ENCODE data around the gene TMIGD2.
"Not testable (repeated sequence)": the region's sequence is repeated elsewhere in the genome, so short reads cannot be mapped to it uniquely, and the experiment has no call there.

The TMIGD2 gene, protein sequence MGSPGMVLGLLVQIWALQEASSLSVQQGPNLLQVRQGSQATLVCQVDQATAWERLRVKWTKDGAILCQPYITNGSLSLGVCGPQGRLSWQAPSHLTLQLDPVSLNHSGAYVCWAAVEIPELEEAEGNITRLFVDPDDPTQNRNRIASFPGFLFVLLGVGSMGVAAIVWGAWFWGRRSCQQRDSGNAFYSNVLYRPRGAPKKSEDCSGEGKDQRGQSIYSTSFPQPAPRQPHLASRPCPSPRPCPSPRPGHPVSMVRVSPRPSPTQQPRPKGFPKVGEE

DNA sequence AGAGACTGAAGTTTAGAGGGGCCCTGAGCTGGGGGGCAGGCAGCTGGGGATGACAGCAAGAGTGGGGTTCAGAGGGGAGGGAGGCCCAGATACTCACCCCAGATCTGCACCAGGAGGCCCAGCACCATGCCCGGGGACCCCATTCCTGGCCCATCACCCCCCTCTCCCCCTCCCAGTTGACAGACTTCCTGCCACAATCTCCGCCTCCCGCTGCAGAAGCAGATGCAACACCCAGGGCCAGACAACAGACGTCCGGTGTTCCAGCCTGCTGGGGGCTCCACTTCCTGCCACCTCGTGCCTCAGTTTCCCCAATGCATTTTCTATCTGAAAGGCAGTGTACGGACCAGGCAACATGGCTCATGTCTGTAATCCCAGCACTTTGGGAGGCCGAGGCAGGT, at the start of gene TMIGD2:
Gene TMIGD2 (minus strand): TSS at position 147 of the 398 bp plus-strand sequence. CDS start 4 bp downstream, at position 143.
- Histone ChIP-seq H3K4me1 (ENCODE audit: control insufficient read depth, insufficient read depth, low read length) (no peaks in the 10 kb centered on the region), H3K9ac (ENCODE audit: low read length in 2 of 2) (no peak within 1 kb of the TSS), H3K4me3 (ENCODE audit: low read length in 2 of 2) (no peak within 1 kb of the TSS), H3K36me3 (ENCODE audit: control insufficient read depth in 2 of 2, insufficient read depth in 2 of 2, low read length in 2 of 2) (no peaks in the 10 kb centered on the region), H3K27ac (ENCODE audit: low read length) (no peak within 1 kb of the TSS), H3K9me3 (ENCODE audit: control insufficient read depth in 2 of 2, low read length in 2 of 2) (no peaks in the 10 kb centered on the region), H3K27me3 (ENCODE audit: control insufficient read depth in 1 of 2, insufficient read depth in 2 of 2, low read length in 2 of 2) (peaks cover 14 to 15% of the 10 kb centered on the region in 2 donors)

DNA sequence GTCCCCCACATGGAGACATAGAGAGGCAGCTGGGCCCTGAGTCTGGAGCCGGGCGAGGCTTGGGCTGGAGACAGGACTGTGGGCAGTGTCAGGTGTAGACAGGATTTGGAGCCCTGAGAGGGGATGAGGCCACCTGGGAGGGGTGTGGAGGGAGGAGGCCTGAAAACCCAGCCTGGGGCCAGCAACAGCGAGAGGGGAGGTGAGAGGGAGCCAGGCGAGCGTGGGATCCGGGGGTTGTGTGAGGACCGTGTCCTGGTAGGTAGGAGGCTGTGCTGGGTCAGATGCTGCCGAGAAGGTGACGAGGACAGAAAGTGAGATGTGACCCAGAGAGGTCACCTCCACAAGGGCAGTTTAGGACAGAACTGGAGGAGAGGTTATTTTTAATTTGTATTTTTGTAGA, 48.5 kb upstream of the TMIGD2 start:
- no peak overlapping the region for H3K4me3 ChIP-seq (ENCODE audit: low read length in 2 of 2)
- no peak overlapping the region for H3K9ac ChIP-seq (ENCODE audit: low read length in 2 of 2)
- no peaks in the 10 kb centered on the region for H3K27me3 ChIP-seq (ENCODE audit: control insufficient read depth in 1 of 2, insufficient read depth in 2 of 2, low read length in 2 of 2)
- H3K4me1 ChIP-seq (ENCODE audit: control insufficient read depth, insufficient read depth, low read length), result no peaks in the 10 kb centered on the region
- H3K9me3 ChIP-seq (ENCODE audit: control insufficient read depth in 2 of 2, low read length in 2 of 2), result no peaks in the 10 kb centered on the region
- H3K27ac ChIP-seq (ENCODE audit: low read length), result no peak overlapping the region
- peaks cover 0 to 7% of the 10 kb centered on the region in 2 donors for H3K36me3 ChIP-seq (ENCODE audit: control insufficient read depth in 2 of 2, insufficient read depth in 2 of 2, low read length in 2 of 2)

DNA sequence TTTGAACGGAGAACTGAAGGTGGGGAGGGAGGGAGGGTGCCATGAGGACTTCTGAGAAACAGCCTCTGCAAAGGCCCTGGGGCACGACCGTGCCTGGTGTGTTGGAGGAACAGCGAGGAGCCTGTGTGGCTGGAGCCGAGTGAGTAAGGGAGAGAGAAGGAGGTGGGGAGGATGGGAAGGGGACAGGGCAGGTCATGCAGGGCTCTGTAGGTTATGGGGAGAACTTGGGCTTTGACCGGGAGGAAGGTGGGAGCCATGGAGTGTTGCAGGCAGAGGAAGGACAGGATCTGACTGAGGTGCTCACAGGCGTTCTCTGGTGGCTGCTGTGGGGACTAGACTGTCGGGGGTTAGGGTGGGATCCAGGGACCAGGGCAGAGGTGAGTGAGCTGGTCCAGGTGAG, 47.9 kb upstream of the TMIGD2 start:
- H3K4me3 ChIP-seq (ENCODE audit: low read length in 2 of 2), result no peak overlapping the region
- peaks cover 0 to 7% of the 10 kb centered on the region in 2 donors for H3K36me3 ChIP-seq (ENCODE audit: control insufficient read depth in 2 of 2, insufficient read depth in 2 of 2, low read length in 2 of 2)
- no peak overlapping the region for H3K27ac ChIP-seq (ENCODE audit: low read length)
- H3K27me3 ChIP-seq (ENCODE audit: control insufficient read depth in 1 of 2, insufficient read depth in 2 of 2, low read length in 2 of 2), result no peaks in the 10 kb centered on the region
- no peaks in the 10 kb centered on the region for H3K9me3 ChIP-seq (ENCODE audit: control insufficient read depth in 2 of 2, low read length in 2 of 2)
- no peaks in the 10 kb centered on the region for H3K4me1 ChIP-seq (ENCODE audit: control insufficient read depth, insufficient read depth, low read length)
- no peak overlapping the region for H3K9ac ChIP-seq (ENCODE audit: low read length in 2 of 2)

DNA sequence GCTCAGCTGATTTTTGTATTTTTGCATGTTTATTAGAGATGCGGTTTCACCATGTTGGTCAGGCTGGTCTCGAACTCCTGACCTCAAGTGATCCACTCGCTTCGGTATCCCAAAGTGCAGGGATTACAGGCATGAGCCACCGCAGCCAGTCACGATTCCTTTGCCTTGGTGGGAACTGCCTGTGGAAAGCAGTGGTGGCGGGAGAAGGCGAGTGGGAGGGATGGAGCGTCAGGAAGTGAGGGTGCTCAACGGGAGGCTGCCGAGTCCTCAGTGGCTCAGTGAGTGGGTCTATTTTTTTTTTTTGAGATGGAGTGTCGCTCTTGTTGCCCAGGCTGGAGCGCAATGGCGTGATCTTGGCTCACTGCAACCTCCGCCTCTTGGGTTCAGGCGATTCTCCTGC, 47.0 kb upstream of the TMIGD2 start:
- not testable (repeated sequence) for H3K4me1 ChIP-seq (ENCODE audit: control insufficient read depth, insufficient read depth, low read length)

DNA sequence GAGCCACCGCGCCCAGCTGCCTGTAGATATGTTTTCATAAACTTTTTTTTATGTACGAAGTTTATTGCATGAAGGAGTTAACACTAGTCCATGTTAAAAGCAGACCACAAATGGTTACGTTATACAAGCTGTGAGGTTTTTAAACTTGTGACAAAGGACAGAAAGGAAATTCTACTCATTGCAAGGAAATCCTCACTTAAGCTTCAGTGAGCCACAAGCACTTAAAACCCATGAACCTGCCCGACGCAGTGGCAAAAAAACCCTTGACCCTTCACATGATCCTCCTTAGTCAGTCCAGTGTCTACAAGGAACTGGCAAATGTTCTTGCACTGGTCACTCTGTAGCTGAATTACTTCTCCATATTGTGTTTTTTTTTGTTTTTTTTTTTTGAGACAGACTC, 45.3 kb upstream of the TMIGD2 start:
- peaks cover 12% of the 10 kb centered on the region for H3K4me1 ChIP-seq (ENCODE audit: control insufficient read depth, insufficient read depth, low read length)
- H3K4me3 ChIP-seq (ENCODE audit: low read length in 2 of 2), result no peak overlapping the region
- H3K36me3 ChIP-seq (ENCODE audit: control insufficient read depth in 2 of 2, insufficient read depth in 2 of 2, low read length in 2 of 2), result peaks cover 0 to 7% of the 10 kb centered on the region in 2 donors
- no peaks in the 10 kb centered on the region for H3K9me3 ChIP-seq (ENCODE audit: control insufficient read depth in 2 of 2, low read length in 2 of 2)
- H3K27ac ChIP-seq (ENCODE audit: low read length), result no peak overlapping the region
- no peak overlapping the region for H3K9ac ChIP-seq (ENCODE audit: low read length in 2 of 2)
- no peaks in the 10 kb centered on the region for H3K27me3 ChIP-seq (ENCODE audit: control insufficient read depth in 1 of 2, insufficient read depth in 2 of 2, low read length in 2 of 2)

More for the DNA sequence above, 47.0 kb upstream of the TMIGD2 start:
- H3K27me3 ChIP-seq (ENCODE audit: control insufficient read depth in 1 of 2, insufficient read depth in 2 of 2, low read length in 2 of 2); H3K27ac ChIP-seq (ENCODE audit: low read length); H3K9me3 ChIP-seq (ENCODE audit: control insufficient read depth in 2 of 2, low read length in 2 of 2); H3K4me3 ChIP-seq (ENCODE audit: low read length in 2 of 2); H3K36me3 ChIP-seq (ENCODE audit: control insufficient read depth in 2 of 2, insufficient read depth in 2 of 2, low read length in 2 of 2); H3K9ac ChIP-seq (ENCODE audit: low read length in 2 of 2): not testable (repeated sequence)

DNA sequence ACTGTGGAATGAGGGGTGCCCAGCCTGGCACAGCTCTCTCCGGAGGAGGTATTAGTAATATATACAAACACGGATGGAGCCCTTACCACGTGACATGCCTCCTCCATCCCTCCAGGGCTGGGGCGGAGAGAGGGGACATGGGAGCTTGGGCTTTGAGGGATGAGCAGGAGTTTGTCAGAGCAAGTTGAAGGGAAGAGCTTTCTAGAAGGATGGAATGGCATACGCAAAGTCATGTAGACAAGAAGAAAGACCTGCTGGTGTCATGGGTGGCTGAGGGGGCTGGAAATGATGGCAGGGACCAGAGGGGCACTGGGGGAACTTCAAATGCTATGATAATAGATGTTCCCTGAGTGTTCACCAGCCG, 43.8 kb upstream of the TMIGD2 start:
- Histone ChIP-seq H3K36me3 (ENCODE audit: control insufficient read depth in 2 of 2, insufficient read depth in 2 of 2, low read length in 2 of 2) (peaks cover 0 to 7% of the 10 kb centered on the region in 2 donors), H3K9me3 (ENCODE audit: control insufficient read depth in 2 of 2, low read length in 2 of 2) (no peaks in the 10 kb centered on the region), H3K27ac (ENCODE audit: low read length) (no peak overlapping the region), H3K9ac (ENCODE audit: low read length in 2 of 2) (no peak overlapping the region), H3K4me3 (ENCODE audit: low read length in 2 of 2) (no peak overlapping the region), H3K4me1 (ENCODE audit: control insufficient read depth, insufficient read depth, low read length) (peaks cover 18% of the 10 kb centered on the region), H3K27me3 (ENCODE audit: control insufficient read depth in 1 of 2, insufficient read depth in 2 of 2, low read length in 2 of 2) (no peaks in the 10 kb centered on the region)

DNA sequence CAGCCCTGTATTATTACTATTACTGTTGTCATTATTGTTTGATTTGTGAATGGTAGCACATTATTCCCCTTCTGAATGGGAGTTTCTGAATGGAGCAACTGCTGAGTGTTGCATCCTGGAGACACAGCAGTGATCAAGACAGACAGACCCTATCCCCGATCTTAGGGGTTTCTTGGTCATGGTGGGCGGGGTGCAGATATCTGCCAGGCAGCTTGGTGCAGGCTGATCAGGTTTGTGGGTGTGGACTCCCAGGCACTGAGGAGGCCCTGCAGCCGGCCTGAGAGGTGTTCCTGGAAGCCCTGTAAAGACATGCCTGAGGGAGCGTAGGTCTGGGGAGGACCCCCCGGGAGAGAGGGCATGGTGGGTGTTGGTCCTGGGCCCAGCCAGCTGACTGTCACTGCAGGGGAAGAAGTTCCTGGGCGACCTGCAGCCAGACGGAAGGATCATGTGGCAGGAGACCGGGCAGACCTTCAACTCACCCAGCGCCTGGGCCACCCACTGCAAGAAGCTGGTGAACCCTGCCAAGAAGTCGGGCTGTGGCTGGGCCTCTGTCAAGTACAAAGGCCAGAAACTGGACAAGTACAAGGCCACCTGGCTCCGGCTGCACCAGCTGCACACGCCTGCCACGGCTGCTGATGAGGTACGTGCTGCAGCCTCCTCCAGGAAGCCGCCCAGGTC, 43.3 kb upstream of the TMIGD2 start:
- Histone ChIP-seq H3K4me3 (ENCODE audit: low read length in 2 of 2) (no peak overlapping the region), H3K9ac (ENCODE audit: low read length in 2 of 2) (no peak overlapping the region), H3K9me3 (ENCODE audit: control insufficient read depth in 2 of 2, low read length in 2 of 2) (no peaks in the 10 kb centered on the region), H3K4me1 (ENCODE audit: control insufficient read depth, insufficient read depth, low read length) (peaks cover 18% of the 10 kb centered on the region), H3K27ac (ENCODE audit: low read length) (no peak overlapping the region), H3K27me3 (ENCODE audit: control insufficient read depth in 1 of 2, insufficient read depth in 2 of 2, low read length in 2 of 2) (no peaks in the 10 kb centered on the region), H3K36me3 (ENCODE audit: control insufficient read depth in 2 of 2, insufficient read depth in 2 of 2, low read length in 2 of 2) (peaks cover 0 to 7% of the 10 kb centered on the region in 2 donors)

DNA sequence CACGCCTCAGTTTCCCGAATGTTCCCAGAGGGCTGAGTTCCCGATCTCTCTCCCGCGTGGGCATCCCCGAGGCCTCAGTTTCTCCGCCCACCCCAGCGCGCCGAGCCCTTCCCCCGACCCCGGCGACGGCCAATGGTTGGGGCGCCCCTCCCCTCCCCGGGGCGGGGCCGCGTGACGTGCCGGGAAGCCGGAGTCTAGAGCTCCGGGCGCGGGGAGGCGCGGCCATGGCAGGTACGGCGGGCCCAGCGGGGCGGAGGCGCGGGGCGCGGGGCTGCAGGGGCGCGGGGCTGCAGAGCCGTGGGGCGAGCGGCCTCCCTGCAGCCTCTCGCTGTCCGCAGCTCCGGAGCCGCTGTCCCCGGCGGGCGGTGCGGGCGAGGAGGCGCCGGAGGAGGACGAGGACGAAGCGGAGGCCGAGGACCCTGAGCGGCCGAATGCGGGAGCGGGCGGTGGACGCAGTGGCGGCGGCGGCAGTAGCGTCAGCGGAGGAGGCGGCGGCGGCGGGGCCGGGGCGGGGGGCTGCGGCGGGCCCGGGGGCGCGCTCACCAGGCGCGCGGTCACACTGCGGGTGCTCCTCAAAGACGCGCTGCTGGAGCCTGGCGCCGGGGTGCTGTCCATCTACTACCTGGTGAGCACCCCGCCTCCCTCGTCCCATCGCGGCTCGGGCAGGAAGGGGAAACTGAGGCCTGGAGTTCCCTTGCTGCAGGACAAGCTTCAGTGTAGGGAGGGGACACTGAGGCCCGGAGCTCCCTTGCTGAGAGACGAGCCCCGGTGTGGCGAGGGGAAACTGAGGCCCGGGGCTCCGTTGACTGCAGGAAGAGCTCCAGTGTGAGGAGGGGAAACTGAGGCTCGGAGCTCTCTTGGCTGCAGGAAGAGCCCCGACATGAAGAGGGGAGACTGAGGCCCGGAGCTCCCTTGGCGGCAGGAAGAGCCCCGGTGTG, 41.5 kb upstream of the TMIGD2 start, which contains the start of gene MPND:
Gene MPND (plus strand): TSS at position 193 of the 938 bp plus-strand sequence. CDS start 32 bp downstream, at position 225.
- Histone ChIP-seq H3K9me3 (ENCODE audit: control insufficient read depth in 2 of 2, low read length in 2 of 2) (no peaks in the 10 kb centered on the region), H3K27ac (ENCODE audit: low read length) (peak within 1 kb of the TSS; percentile 93), H3K36me3 (ENCODE audit: control insufficient read depth in 2 of 2, insufficient read depth in 2 of 2, low read length in 2 of 2) (peaks cover 0 to 2% of the 10 kb centered on the region in 2 donors), H3K4me3 (ENCODE audit: low read length in 2 of 2) (peak within 1 kb of the TSS; percentile 89 to 97), H3K4me1 (ENCODE audit: control insufficient read depth, insufficient read depth, low read length) (peaks cover 18% of the 10 kb centered on the region), H3K27me3 (ENCODE audit: control insufficient read depth in 1 of 2, insufficient read depth in 2 of 2, low read length in 2 of 2) (no peaks in the 10 kb centered on the region), H3K9ac (ENCODE audit: low read length in 2 of 2) (peak within 1 kb of the TSS; percentile 81 to 92)

DNA sequence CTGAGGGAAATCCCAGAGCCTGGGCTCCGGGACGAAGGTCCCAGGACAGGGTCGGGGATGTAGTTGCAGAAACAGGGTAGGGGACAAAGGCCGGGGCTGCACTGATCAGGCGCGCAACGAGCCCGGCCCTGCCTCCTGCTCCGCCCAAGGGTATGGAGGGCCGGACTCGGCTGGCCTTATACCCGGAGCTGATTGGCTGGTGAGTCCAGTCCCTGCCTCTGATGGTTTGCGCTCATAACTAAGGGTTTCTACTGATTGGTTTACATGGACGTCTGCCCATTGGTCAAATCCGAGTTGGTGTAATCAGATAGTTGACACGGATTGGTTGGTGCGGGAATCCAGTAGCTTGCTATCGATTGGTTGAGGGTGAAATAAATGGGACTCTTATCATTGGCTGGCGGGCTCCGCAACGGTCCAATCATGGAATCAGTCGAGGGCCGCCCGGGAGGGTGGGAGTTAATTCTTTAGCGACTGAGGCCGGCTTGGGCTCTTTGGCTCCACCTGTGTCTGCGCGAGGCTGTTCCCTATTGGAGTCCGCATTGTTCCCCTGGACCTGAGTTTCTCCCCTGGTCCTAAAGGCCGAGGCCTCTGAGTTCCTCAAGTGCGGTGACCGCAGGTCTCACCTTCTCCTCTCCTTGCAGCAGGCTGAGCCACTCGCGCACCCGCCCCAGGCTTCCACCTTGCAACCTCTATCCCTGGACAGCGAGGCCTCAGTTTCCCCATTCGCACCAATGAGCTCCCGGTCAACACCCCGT, 40.6 kb upstream of the TMIGD2 start:
- Histone ChIP-seq H3K27me3 (ENCODE audit: control insufficient read depth in 1 of 2, insufficient read depth in 2 of 2, low read length in 2 of 2) (no peaks in the 10 kb centered on the region), H3K4me3 (ENCODE audit: low read length in 2 of 2) (peak overlapping the region; percentile 89 to 97), H3K9ac (ENCODE audit: low read length in 2 of 2) (peak overlapping the region; percentile 81 to 92), H3K27ac (ENCODE audit: low read length) (peak overlapping the region; percentile 93), H3K36me3 (ENCODE audit: control insufficient read depth in 2 of 2, insufficient read depth in 2 of 2, low read length in 2 of 2) (peaks cover 0 to 2% of the 10 kb centered on the region in 2 donors), H3K9me3 (ENCODE audit: control insufficient read depth in 2 of 2, low read length in 2 of 2) (no peaks in the 10 kb centered on the region), H3K4me1 (ENCODE audit: control insufficient read depth, insufficient read depth, low read length) (peaks cover 25% of the 10 kb centered on the region)

DNA sequence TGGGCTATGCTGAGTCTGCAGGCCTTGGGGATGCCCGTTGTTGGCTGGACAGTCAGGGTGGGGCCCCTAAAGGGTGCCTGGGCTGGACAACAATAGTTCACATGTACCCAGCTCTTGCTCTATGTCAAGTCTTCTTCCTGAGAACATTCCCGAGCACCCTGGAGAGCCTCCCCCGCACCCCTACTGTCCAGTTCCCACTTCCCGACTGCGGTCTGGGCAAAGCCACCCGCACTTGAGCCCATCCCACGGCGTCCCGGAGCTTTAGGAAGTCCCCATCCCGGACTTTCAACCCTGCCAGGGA, 40.1 kb upstream of the TMIGD2 start:
- H3K36me3 ChIP-seq (ENCODE audit: control insufficient read depth in 2 of 2, insufficient read depth in 2 of 2, low read length in 2 of 2), result no peaks in the 10 kb centered on the region
- peak overlapping the region; percentile 87 for H3K27ac ChIP-seq (ENCODE audit: low read length)
- H3K4me3 ChIP-seq (ENCODE audit: low read length in 2 of 2), result peak overlapping the region; percentile 86
- H3K9me3 ChIP-seq (ENCODE audit: control insufficient read depth in 2 of 2, low read length in 2 of 2), result no peaks in the 10 kb centered on the region
- H3K9ac ChIP-seq (ENCODE audit: low read length in 2 of 2), result peak overlapping the region; percentile 81 to 92
- peaks cover 25% of the 10 kb centered on the region for H3K4me1 ChIP-seq (ENCODE audit: control insufficient read depth, insufficient read depth, low read length)
- no peaks in the 10 kb centered on the region for H3K27me3 ChIP-seq (ENCODE audit: control insufficient read depth in 1 of 2, insufficient read depth in 2 of 2, low read length in 2 of 2)
